Panc1 (cell line): ENCODE measurements around the gene CLIC1. TPM values are rescaled to one million over a fixed set of nuclear protein-coding genes. Genes with fewer than 3 reads are reported as not detected.

ENCODE experiments used
- ATAC-seq: fragments of 200-7000 bp; cut with Tn5 transposase; 2 replicates; pipeline ENCODE4 v1.9.1; 2020; ENCODE audit warnings: mild to moderate bottlenecking, moderate library complexity
- BruUV-seq: library from RNA; stranded (reverse); fragments of 400-500 nt; replicated peaks from 2 replicates; lab custom pipeline; 2021; lab: Mats Ljungman, UMichigan
- CTCF ChIA-PET: fragments of 300-600 bp; sonication (Branson Sonifier 250); formaldehyde crosslinking; loops from one replicate; lab custom pipeline; 2022; ENCODE audit warnings: antibody characterized with exemption; lab: Charles Lee
- POLR2A ChIA-PET: fragments of 300-600 bp; sonication (Branson Sonifier 250); formaldehyde crosslinking; loops from one replicate; lab custom pipeline; 2022; ENCODE audit warnings: antibody characterized with exemption; lab: Charles Lee
- DNase-seq: peaks from one replicate; pipeline ENCODE4 v3.0.0-alpha.2; 2010; ENCODE audit warnings: low read depth, low spot score
- H3K27ac ChIP-seq: 2 replicates; pipeline ENCODE4 v1.5.1; 2011; ENCODE audit warnings: mild to moderate bottlenecking, low read length, inconsistent platforms
- H3K27me3 ChIP-seq: fragments of 200-500 bp; sonication (Bioruptor generic); 2 replicates; pipeline ENCODE4 v1.6.0; 2014; ENCODE audit warnings: low read length, inconsistent platforms; ENCODE audit not compliant: control insufficient read depth, insufficient read depth
- H3K36me3 ChIP-seq: fragments of 200-500 bp; sonication (Bioruptor generic); 2 replicates; pipeline ENCODE4 v1.5.1; 2014; ENCODE audit warnings: inconsistent platforms, mild to moderate bottlenecking, low read length, moderate library complexity; ENCODE audit not compliant: control insufficient read depth, insufficient read depth
- H3K4me1 ChIP-seq: 2 replicates; pipeline ENCODE4 v1.5.1; 2011; ENCODE audit warnings: inconsistent platforms, mild to moderate bottlenecking, low read length, moderate library complexity; ENCODE audit not compliant: control insufficient read depth, insufficient read depth
- H3K4me3 ChIP-seq, 2 experiments: 2 replicates each; pipeline ENCODE4 v1.5.1; 2011 to 2012; ENCODE audit warnings: low read depth in 2 of 2, low read length in 2 of 2, mild to moderate bottlenecking in 2 of 2, inconsistent platforms in 1 of 2, moderate library complexity in 1 of 2
- H3K9me3 ChIP-seq: fragments of 200-500 bp; sonication (Bioruptor generic); 2 replicates; pipeline ENCODE4 v1.5.1; 2014; ENCODE audit warnings: low read depth, mild to moderate bottlenecking, inconsistent platforms, low read length, moderate library complexity; ENCODE audit not compliant: control insufficient read depth, insufficient read depth
- CTCF ChIP-seq: fragments of 450-650 bp; IDR thresholded peaks from 2 replicates; pipeline ENCODE4 v1.5.1; 2017; ENCODE audit warnings: mild to moderate bottlenecking
- POLR2AphosphoS5 ChIP-seq: IDR thresholded peaks from 2 replicates; pipeline ENCODE4 v1.6.1; 2012; ENCODE audit warnings: mild to moderate bottlenecking, low read depth, low read length, moderate library complexity
- REST ChIP-seq, 2 experiments: IDR thresholded peaks; 2 replicates each; pipeline ENCODE4 v1.6.1; 2011 to 2012; ENCODE audit warnings: low read depth in 2 of 2, control low read depth in 1 of 2, low read length in 1 of 2, mild to moderate bottlenecking in 1 of 2, moderate library complexity in 1 of 2; ENCODE audit not compliant: insufficient read depth in 1 of 2
- SIN3A ChIP-seq: IDR thresholded peaks from 2 replicates; pipeline ENCODE4 v1.6.1; 2012; ENCODE audit warnings: low read depth, mild to moderate bottlenecking, low read length, moderate library complexity, borderline replicate concordance; ENCODE audit not compliant: insufficient read depth
- TCF7L2 ChIP-seq: IDR thresholded peaks from 2 replicates; pipeline ENCODE4 v1.6.1; 2011; ENCODE audit warnings: mild to moderate bottlenecking, low read depth, low read length, inconsistent platforms
- in situ Hi-C: cut with HindIII; loops from 2 replicates; pipeline ENCODE4 v1.10.0; 2016; ENCODE audit warnings: low sequenced_read_pairs, low pct_unique_long_range_greater_than_20kb
- intact Hi-C: fragments of 100-400 bp; cut with micrococcal nuclease; formaldehyde crosslinking; loops from one replicate; pipeline ENCODE4 v1.10.0; 2022; ENCODE audit not compliant: unreplicated experiment
- total RNA-seq: library from RNA; stranded (reverse); gene quantifications from one replicate; pipeline ENCODE4 v1.2.1, GENCODE V29; 2021; ENCODE audit not compliant: unreplicated experiment

Gene CLIC1
- total RNA-seq, 1 experiment from 2014 or later, result 583 TPM

GRCh38 chr6:31706599-31706998 lies 29.7 kb downstream of the CLIC1 start, which contains the start of gene LY6G6F:
Gene LY6G6F (plus strand): TSS chr6:31706866. CDS start chr6:31706907, 41 bp downstream.
- intact Hi-C loops (no loop called here), in situ Hi-C loops (no loop called here)
- TF ChIP-seq REST (IDR thresholded peaks at IDR 0.05; ENCODE audit: insufficient read depth in 1 of 2, low read depth in 2 of 2, low read length in 1 of 2) (no peak), CTCF (no peak), TCF7L2 (no peak), SIN3A (no peak), POLR2AphosphoS5 (no peak)
- no peak within 1 kb of the TSS for H3K4me3 ChIP-seq
- peaks cover 7% of the 10 kb centered on the region for H3K4me1 ChIP-seq
- no peak for ATAC-seq
- no TSS peak for BruUV-seq
- DNase-seq, result no peak
- CTCF ChIA-PET, result no interaction called here
- peaks cover 2% of the 10 kb centered on the region; the same call in 1 of the 2 replicates for H3K36me3 ChIP-seq
- H3K27me3 ChIP-seq, result no peaks in the 10 kb centered on the region
- H3K27ac ChIP-seq, result no peak within 1 kb of the TSS
- POLR2A ChIA-PET, result interaction anchor here (0.6 kb wide), 1 partner anchor 11 kb away, joined by 9 read pairs; no protein-coding TSS in a partner anchor
- no peaks in the 10 kb centered on the region for H3K9me3 ChIP-seq

GRCh38 chr6:31705931-31706330 lies 30.4 kb downstream of the CLIC1 start:
- H3K4me1 ChIP-seq, result peaks cover 7% of the 10 kb centered on the region
- H3K27ac ChIP-seq, result no peak overlapping the region
- DNase-seq (no peak), ATAC-seq (no peak)
- H3K36me3 ChIP-seq, result peaks cover 2% of the 10 kb centered on the region; the same call in 1 of the 2 replicates
- H3K27me3 ChIP-seq, result no peaks in the 10 kb centered on the region
- H3K9me3 ChIP-seq, result no peaks in the 10 kb centered on the region
- in situ Hi-C loops (no loop called here), intact Hi-C loops (no loop called here)
- TF ChIP-seq CTCF (no peak), TCF7L2 (no peak), REST (IDR thresholded peaks at IDR 0.05; ENCODE audit: insufficient read depth in 1 of 2, low read depth in 2 of 2, low read length in 1 of 2) (no peak), POLR2AphosphoS5 (no peak)
- no peak overlapping the region for H3K4me3 ChIP-seq
- BruUV-seq, result no TSS peak
- ChIA-PET CTCF (no interaction called here), POLR2A (no interaction called here)
